Measurements from ENCODE around the gene ZC3H13. TPM values are rescaled to one million over a fixed set of nuclear protein-coding genes. Genes with fewer than 3 reads are reported as not detected.

Gene ZC3H13
- total RNA-seq, 1 experiment from 2014 or later, result 61.9 TPM

- no peak overlapping the region for H4K5ac ChIP-seq (ENCODE audit: insufficient read length, low read depth, low read length)
- H3K9me3 Mint-ChIP-seq, result peaks cover under 1 to 1% of the 10 kb centered on the region in 2 experiments; a peak in 1 of 5 replicates
- no peak overlapping the region for H4K8ac ChIP-seq (replicated peaks; ENCODE audit: insufficient read length, low read depth, low read length)
- no peaks in the 10 kb centered on the region for H3K79me1 ChIP-seq (ENCODE audit: insufficient read depth, low read depth, low read length, poor library complexity, severe bottlenecking)
- no peak overlapping the region for H2BK120ac ChIP-seq (ENCODE audit: low read depth, low read length, poor library complexity, severe bottlenecking)
- H2BK15ac ChIP-seq (ENCODE audit: low read depth, low read length), result no peak overlapping the region
- no peak for DNase-seq
- peaks cover 0 to 1% (median 0%) of the 10 kb centered on the region in 3 experiments; a peak in 1 of 7 replicates for H3K36me3 Mint-ChIP-seq (ENCODE audit: insufficient read depth in 1 of 3, low read depth in 3 of 3)
- no peak overlapping the region for H3T11ph ChIP-seq (ENCODE audit: low read length)
- H3K4ac ChIP-seq (ENCODE audit: low read depth, low read length), result no peak overlapping the region
- no peak overlapping the region for H3K27ac Mint-ChIP-seq
- no peak overlapping the region for H3K56ac ChIP-seq (ENCODE audit: insufficient read length, low read depth, low read length)
- no peak overlapping the region for H3K4me3 Mint-ChIP-seq
- H3K9ac ChIP-seq (ENCODE audit: extremely low read depth, insufficient read length, low read length), result no peak overlapping the region
- H4K20me1 ChIP-seq (ENCODE audit: control insufficient read depth, insufficient read depth, insufficient read length), result no peaks in the 10 kb centered on the region
- no peaks in the 10 kb centered on the region for H3K4me1 Mint-ChIP-seq
- no peak overlapping the region for H2BK12ac ChIP-seq (ENCODE audit: insufficient read length, low read depth, low read length)
- no peak overlapping the region for H2AK5ac ChIP-seq (ENCODE audit: insufficient read length, low read length)
- H2BK5ac ChIP-seq (ENCODE audit: insufficient read length, low read length), result no peak overlapping the region
- peaks cover 5% of the 10 kb centered on the region; the same call in 1 of the 2 replicates for H3K27me3 Mint-ChIP-seq (ENCODE audit: low read depth)
- no peak overlapping the region for H3K14ac ChIP-seq (ENCODE audit: insufficient read depth, low read length)
- H3K27me3 ChIP-seq (ENCODE audit: insufficient read depth, low read length), result no peaks in the 10 kb centered on the region
- H2BK20ac ChIP-seq (ENCODE audit: low read depth, low read length, poor library complexity, severe bottlenecking), result no peak overlapping the region
- TF ChIP-seq CTCF (conservative IDR thresholded peaks at IDR 0.05), result no peak
- no peaks in the 10 kb centered on the region for H3K23me2 ChIP-seq (ENCODE audit: insufficient read length, low read depth, low read length, poor library complexity, severe bottlenecking)
- no peak overlapping the region for H2AFZ ChIP-seq (ENCODE audit: low read length)
- no peak overlapping the region for H3K4me2 ChIP-seq (ENCODE audit: insufficient read depth, insufficient read length, low read length)
- H3K27ac ChIP-seq (ENCODE audit: insufficient read length, low read depth, low read length), result no peak overlapping the region
- no peak overlapping the region for H3K23ac ChIP-seq (ENCODE audit: insufficient read length, low read depth, low read length)
- no peaks in the 10 kb centered on the region for H3K4me1 ChIP-seq (ENCODE audit: insufficient read depth, low read length)
- no peak overlapping the region for H4K91ac ChIP-seq (ENCODE audit: insufficient read length, low read depth, low read length)
- H3K18ac ChIP-seq (ENCODE audit: insufficient read length, low read depth, low read length), result no peak overlapping the region
- H3K9me3 ChIP-seq (ENCODE audit: control insufficient read depth, low read depth, low read length), result no peaks in the 10 kb centered on the region
- no peaks in the 10 kb centered on the region for H3K79me2 ChIP-seq (ENCODE audit: insufficient read depth, low read length)
- no CpG with 5 or more reads among the region's 2 CpGs for WGBS (ENCODE audit: extremely low coverage, insufficient read length, low lambda C conversion rate)
Observed at GRCh38 chr13:46079770-46080169, 27.2 kb upstream of the ZC3H13 start.

All from H9 (cell line).